ENCODE measurements around the gene CBR3.

CBR3 gene

DNA sequence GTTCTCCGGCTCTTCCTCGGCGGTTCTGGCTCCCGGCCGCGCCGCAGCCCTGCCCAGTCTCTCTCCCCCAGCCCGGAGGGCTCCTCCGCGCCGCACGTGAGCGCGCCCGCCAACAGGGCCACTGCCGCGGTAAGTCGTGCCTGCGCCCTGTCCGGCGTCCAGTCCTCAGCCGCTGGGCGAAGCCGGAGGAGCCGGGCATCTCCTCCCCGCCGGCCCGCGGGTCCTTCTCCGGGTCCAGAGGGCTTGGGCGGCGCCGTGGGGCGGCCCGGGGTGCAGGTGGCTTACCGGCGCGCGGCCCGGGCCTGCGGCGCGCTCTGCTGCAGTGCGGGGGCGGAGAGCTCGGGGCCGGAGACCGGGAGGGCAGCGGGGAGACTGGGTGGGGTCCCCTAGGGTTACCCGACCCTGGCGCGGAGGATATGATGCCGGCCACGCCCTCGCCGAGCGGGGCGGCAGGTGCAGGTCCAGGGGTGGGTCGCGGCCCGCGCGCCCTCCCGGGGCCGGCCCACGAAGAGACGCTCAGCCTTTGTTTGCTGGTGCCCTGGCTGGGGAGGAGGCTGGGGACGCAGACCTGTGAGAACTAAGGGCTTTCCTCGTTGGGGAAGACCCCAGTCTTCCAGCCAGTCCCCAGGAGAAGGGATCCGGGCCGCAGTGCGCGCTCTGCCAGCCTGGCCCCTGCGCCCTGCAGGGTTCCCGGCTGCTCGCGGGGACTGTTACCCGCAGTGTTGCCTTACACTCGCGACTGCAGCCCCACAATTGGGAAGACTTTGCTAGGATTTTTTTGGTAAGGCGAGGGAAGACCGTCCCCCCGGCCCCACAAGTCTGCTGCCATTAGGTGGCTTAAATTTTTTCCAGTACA, 22.2 kb downstream of the CBR3 start, which contains the start of gene DOP1B:
Gene DOP1B (plus strand): TSS at position 10 of the 856 bp plus-strand sequence. CDS start 7,910 bp downstream, outside the sequence.
- FAIRE-seq: no peak

- no peak for FAIRE-seq
These were observed 24.6 kb downstream of the CBR3 start for GRCh38 chr21:36159356-36159921.

- FAIRE-seq: no peak
These were observed 25.9 kb downstream of the CBR3 start for GRCh38 chr21:36160850-36161178.

DNA sequence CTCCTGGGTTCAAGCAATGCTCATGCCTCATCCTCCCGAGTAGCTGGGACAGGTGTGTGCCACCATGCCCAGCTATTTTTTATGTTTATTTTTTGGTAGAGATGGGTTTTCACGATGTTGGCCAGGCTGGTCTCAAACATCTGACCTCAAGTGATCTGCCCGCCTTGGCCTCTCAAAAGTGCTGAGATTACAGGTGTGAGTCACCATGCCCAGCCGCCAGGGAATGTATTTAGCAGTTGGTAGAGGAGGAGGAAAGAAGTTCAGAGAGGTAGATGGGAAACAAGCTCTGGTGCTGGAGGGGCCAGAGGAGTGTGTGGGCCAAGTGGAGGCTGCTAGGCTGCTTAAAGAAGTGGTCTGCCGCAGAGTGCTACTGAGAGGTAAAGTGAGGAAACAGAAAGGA, 27.8 kb downstream of the CBR3 start:
- FAIRE-seq: no peak

GRCh38 chr21:36163750-36164741, 29.2 kb downstream of the CBR3 start:
- FAIRE-seq: no peak

DNA sequence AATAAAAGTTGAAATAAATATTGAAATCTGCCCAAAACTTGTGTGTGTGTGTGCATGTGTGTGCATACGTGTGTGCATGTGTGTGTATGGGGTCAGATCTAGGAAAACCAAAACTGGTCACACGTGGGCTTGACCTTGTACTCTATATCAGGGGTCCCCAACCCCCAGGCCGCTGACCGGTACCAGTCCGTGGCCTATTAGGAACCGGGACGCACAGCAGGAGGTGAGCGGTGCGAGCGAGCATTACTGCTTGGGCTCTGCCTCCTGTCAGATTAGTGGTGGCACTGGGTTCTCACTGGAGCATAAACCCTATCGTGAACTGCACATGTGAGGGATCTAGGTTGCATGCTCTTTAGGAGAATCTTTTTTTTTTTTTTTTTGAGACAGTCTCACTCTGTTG, 30.5 kb downstream of the CBR3 start:
- FAIRE-seq: no peak

GRCh38 chr21:36166705-36167104, 31.8 kb downstream of the CBR3 start:
- peak; percentile 46 for FAIRE-seq

DNA sequence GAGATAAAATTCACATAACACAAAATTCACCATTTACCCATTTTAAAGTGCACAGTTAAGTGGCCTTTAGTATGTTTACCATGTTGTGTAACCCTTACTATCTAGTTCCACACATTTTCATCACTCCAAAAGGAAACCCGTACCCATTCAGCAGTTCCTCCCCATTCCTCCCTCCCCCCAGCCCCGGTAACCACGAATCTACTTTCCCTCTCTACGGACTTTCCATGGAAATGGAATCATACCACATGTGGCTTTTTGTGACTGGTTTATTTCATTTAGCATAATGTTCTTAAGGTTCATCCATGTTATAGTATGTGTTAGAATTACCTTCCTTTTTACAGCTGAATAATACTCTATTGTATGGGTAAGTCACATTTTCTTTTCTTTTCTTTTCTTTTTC, 32.7 kb downstream of the CBR3 start:
- no peak for FAIRE-seq

- no peak for FAIRE-seq
These were observed 34.7 kb downstream of the CBR3 start for GRCh38 chr21:36169470-36170128.

GRCh38 chr21:36170823-36171222, 35.9 kb downstream of the CBR3 start:
- no peak for FAIRE-seq

- no peak for FAIRE-seq
These were observed 36.5 kb downstream of the CBR3 start for GRCh38 chr21:36171336-36171735.

DNA sequence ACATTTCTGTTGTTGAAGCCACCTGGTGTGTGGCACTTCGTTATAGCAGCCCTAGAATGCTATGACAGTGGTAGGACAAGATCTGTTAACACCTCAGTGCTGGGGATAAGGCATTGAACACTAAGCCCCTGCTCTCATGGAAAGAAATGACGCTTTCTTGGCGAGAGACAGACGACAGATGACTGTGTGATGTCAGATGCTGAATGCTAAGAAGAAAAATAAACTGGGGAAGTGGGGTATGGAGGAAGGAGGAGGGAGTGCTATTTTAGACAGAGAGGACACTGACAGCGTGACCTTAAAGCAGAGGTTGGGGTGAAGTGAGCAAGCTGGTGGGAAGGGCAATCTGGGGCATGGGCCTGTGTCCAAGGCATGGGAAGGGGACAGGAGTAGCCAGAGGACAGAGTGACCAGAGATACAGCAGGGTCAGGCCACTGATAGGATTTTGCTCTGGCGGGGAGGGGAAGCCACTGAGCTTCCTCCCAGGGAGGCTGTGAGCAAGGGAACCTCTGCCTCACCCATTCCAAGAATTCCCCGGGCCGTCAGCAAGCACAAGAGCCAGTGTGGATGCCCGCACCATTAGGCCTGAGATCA, 37.0 kb downstream of the CBR3 start:
- FAIRE-seq: no peak

GRCh38 chr21:36174780-36175179, 39.9 kb downstream of the CBR3 start:
- no peak for FAIRE-seq

GRCh38 chr21:36175771-36176565, 41.1 kb downstream of the CBR3 start:
- no peak for FAIRE-seq

DNA sequence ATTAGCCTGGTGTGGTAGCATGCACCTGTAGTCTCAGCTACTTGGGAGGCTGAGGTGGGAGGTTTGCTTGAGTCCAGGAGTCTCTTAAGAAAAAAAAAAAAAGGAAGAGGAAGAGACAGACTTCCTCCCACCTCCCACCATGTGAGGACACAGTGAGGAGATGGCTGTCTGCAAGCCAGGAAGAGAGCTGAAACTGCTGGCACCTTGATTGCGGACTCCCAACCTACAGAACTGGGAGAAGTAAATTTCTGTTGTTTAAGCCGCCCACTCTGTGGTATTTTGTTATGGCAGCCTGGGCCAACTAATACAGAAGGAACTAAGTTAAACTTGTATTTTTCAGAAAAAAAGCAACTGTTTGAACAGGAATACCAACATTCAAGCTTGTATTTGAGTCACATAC, 43.5 kb downstream of the CBR3 start:
- FAIRE-seq: no peak

DNA sequence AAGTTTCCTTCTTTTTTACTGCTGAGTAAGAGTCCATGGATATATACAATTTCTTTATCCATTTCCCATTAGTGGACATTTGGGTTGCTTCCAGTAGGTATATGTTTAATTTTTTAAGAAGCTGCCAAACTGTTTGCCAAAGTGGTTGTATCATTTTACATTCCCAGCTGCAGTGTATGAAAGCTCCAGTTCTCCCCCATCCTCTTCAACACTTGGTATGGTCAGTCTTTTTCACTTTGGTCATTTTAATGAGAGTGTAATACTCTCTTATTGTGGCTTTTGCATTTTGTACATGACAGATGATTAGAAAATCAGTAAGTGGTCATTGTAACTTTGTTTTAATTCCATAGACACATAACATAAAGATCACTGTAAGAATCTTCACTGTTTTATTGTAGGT, 44.3 kb downstream of the CBR3 start:
- FAIRE-seq: no peak

DNA sequence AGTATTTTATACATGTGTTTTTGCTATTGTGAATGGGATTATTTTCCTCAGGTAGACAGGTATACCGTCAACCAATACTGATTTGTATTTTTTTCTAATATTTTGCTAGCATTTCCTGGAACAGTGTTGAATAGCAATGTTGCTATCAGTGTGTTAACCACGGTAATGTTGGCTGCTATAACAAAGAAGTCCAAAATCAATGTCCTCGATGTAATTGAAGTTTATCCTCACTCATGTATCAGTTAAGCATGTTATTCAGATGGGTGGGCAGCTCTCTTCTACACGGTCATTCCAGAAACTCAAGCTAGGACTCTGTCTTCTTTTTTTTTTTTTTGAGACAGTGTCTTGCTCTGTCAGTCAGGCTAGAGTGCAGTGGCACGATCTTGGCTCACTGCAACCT, 46.1 kb downstream of the CBR3 start:
- FAIRE-seq: no peak

- no peak for FAIRE-seq
These were observed 48.4 kb downstream of the CBR3 start for GRCh38 chr21:36183144-36183795.

DNA sequence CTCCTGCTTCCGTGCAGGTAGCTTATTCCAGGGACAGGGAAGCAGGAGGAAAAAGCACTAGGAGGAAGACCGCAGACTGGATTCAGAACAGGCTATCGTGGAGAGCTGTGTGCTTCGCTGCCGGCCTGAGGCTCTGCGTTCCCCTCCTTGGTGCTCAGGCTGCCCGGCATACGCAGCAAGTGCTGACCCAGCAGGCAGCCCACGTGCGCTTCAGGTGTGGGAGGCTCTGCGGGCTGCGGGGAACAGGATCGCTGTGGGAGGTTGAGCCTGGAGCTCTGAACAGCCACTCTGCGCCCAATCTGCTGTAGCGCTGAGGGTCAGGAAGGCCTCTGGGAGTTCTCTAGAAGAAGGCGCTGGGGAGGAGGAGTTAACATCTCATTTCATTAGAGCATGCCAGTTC, 49.7 kb downstream of the CBR3 start:
- no peak for FAIRE-seq

DNA sequence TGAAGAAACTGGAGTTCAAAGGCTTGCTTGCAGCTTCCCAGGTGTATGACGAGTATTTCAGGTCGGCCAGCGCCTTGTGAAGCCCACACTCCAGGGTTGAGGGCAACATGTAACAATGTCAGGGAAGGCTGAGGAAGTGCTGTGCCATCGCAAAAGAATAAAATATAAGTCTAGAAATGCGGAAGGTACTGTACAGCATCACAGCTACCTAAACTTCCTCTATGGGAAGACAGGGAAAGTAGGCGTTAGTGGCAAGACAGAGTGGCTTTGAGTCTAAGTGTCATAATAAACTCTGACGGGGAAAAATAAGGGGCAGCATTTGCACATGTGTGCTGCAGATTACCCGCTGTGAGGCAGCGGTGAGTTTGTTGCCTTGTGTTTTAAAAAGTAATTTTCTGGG, 50.6 kb downstream of the CBR3 start:
- no peak for FAIRE-seq

- no peak for FAIRE-seq
These were observed 51.2 kb downstream of the CBR3 start for GRCh38 chr21:36186081-36186480.
